Measurements from ENCODE around the gene ARHGEF4. TPM values are rescaled to one million over a fixed set of nuclear protein-coding genes. Genes with fewer than 3 reads are reported as not detected.

Gene ARHGEF4
- total and polyA plus RNA-seq, 2 donors (not counting 3 experiments of a cell fraction or from before 2014, with no cell fraction given) = not detected

DNA sequence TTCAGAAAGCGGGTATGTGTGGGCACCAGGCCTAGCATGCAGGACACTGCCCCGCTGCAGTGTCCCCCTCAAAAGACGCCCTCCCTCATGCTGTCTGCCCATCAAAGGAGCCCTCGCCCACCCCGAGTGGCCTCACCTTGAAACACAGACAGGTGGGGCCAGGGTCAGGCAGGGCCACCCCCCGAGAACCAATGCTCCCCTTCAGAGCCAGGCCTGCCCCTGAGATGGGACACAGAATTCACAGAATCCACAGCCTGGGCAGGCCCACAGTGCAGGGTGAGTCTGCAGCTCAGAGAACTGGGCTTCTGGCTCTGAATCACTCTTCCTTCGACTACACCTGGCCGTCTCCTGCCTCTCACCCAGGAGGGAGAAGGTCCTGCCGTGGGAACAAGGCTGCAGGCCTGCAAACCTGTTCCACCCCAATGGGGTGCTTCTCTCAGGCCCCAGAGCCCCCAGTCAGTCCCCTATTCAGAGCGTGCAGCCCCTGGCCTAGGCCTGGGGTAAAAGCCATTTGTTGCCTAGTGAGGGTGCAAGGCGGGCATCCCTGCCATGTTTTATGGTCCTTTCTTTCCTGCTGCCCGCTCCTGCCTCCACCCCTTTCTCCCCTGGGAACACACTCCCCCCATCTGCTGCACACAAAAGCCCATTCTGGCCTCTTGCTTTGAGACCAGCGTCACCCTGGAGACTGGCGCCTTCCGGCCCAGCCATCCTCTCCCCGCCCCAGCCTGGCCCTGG is 11.3 kb upstream of the ARHGEF4 start:
- Histone ChIP-seq H3K4me2 (ENCODE audit: insufficient read depth, low read length) (no peak overlapping the region), H3K79me2 (ENCODE audit: control insufficient read depth, insufficient read depth, low read length) (no peaks in the 10 kb centered on the region), H3K27me3 (ENCODE audit: control insufficient read depth in 2 of 2, insufficient read depth in 2 of 2, low read length in 2 of 2) (no peaks in the 10 kb centered on the region), H2AFZ (ENCODE audit: low read depth, low read length) (no peak overlapping the region), H3K9me3 (replicated peaks; ENCODE audit: control insufficient read depth, insufficient read depth, low read length) (no peaks in the 10 kb centered on the region), H4K20me1 (replicated peaks; ENCODE audit: control insufficient read depth, extremely low read depth, insufficient read depth, low read length) (no peaks in the 10 kb centered on the region), H3K4me3 (replicated peaks in 1 of 3; ENCODE audit: insufficient read depth in 1 of 3, low read depth in 1 of 3, low read length in 3 of 3) (no peak overlapping the region), H3K4me1 (ENCODE audit: control insufficient read depth, extremely low read depth, insufficient read depth, low read length) (no peaks in the 10 kb centered on the region), H3K9ac (replicated peaks; ENCODE audit: extremely low read depth, insufficient read depth, low read length) (no peak overlapping the region), H3K36me3 (ENCODE audit: control insufficient read depth in 2 of 2, extremely low read depth in 1 of 2, insufficient read depth in 2 of 2, low read length in 2 of 2) (no peaks in the 10 kb centered on the region), H3K27ac (ENCODE audit: insufficient read depth, low read depth, low read length) (no peak overlapping the region), H3K9me1 (replicated peaks; ENCODE audit: control insufficient read depth, extremely low read depth, insufficient read depth, low read length) (no peaks in the 10 kb centered on the region)
- DNase-seq (ENCODE audit: low read depth, low spot score) (no peak), FAIRE-seq (no peak)
- dilution Hi-C loops (cut with MboI; ENCODE audit: extremely low pct_ligation_motif_present, low sequenced_read_pairs) = no loop called here
- CTCF ChIA-PET = interaction anchor here (0.7 to 2.2 kb wide), 2 partner anchors 8 to 28 kb away, joined by 4 to 13 read pairs; no protein-coding TSS in a partner anchor
- POLR2A ChIA-PET = no interaction called here
- no TSS peak for BruUV-seq (replicated peaks)
- intact Hi-C loops (cut with micrococcal nuclease) = loop anchor here (2.0 kb wide), 1 partner anchor 27 kb away; no protein-coding TSS in a partner anchor
- TF ChIP-seq MAX (IDR thresholded peaks at IDR 0.05; ENCODE audit: insufficient read depth, insufficient read length) = no peak
- TF ChIP-seq GATA2 (IDR thresholded peaks at IDR 0.05; ENCODE audit: insufficient read depth, insufficient read length, low read depth, low read length) = no peak
- TF ChIP-seq POLR2A (IDR thresholded peaks at IDR 0.05; ENCODE audit: low read depth, low read length) = no peak
- TF ChIP-seq, protein P1, sequence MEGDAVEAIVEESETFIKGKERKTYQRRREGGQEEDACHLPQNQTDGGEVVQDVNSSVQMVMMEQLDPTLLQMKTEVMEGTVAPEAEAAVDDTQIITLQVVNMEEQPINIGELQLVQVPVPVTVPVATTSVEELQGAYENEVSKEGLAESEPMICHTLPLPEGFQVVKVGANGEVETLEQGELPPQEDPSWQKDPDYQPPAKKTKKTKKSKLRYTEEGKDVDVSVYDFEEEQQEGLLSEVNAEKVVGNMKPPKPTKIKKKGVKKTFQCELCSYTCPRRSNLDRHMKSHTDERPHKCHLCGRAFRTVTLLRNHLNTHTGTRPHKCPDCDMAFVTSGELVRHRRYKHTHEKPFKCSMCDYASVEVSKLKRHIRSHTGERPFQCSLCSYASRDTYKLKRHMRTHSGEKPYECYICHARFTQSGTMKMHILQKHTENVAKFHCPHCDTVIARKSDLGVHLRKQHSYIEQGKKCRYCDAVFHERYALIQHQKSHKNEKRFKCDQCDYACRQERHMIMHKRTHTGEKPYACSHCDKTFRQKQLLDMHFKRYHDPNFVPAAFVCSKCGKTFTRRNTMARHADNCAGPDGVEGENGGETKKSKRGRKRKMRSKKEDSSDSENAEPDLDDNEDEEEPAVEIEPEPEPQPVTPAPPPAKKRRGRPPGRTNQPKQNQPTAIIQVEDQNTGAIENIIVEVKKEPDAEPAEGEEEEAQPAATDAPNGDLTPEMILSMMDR (IDR thresholded peaks at IDR 0.05; ENCODE audit: extremely low read depth in 1 of 2, insufficient read depth in 1 of 2, low read depth in 1 of 2, low read length in 2 of 2) = no peak

GRCh38 chr2:130825966-130826253 is 10.8 kb upstream of the ARHGEF4 start:
- CTCF ChIA-PET = interaction anchor here (1.6 kb wide), 1 partner anchor 28 kb away, joined by 6 read pairs; no protein-coding TSS in a partner anchor
- no peaks in the 10 kb centered on the region for H3K9me1 ChIP-seq (replicated peaks; ENCODE audit: control insufficient read depth, extremely low read depth, insufficient read depth, low read length)
- H2AFZ ChIP-seq (ENCODE audit: low read depth, low read length) = no peak overlapping the region
- H3K27me3 ChIP-seq (ENCODE audit: control insufficient read depth in 2 of 2, insufficient read depth in 2 of 2, low read length in 2 of 2) = no peaks in the 10 kb centered on the region
- no peaks in the 10 kb centered on the region for H3K79me2 ChIP-seq (ENCODE audit: control insufficient read depth, insufficient read depth, low read length)
- no peak overlapping the region for H3K4me2 ChIP-seq (ENCODE audit: insufficient read depth, low read length)
- no peak overlapping the region for H3K4me3 ChIP-seq (replicated peaks in 1 of 3; ENCODE audit: insufficient read depth in 1 of 3, low read depth in 1 of 3, low read length in 3 of 3)
- TF ChIP-seq MAX (IDR thresholded peaks at IDR 0.05; ENCODE audit: insufficient read depth, insufficient read length) (no peak), POLR2A (IDR thresholded peaks at IDR 0.05; ENCODE audit: low read depth, low read length) (no peak), POLR2AphosphoS5 (IDR thresholded peaks at IDR 0.05; ENCODE audit: insufficient read depth, low read depth, low read length) (no peak), FOS (IDR thresholded peaks at IDR 0.05; ENCODE audit: borderline replicate concordance, insufficient read depth, low read length) (no peak), MYC (IDR thresholded peaks at IDR 0.05; ENCODE audit: low read depth, low read length) (no peak), GATA2 (IDR thresholded peaks at IDR 0.05; ENCODE audit: insufficient read depth, insufficient read length, low read depth, low read length) (no peak), EZH2 (IDR thresholded peaks at IDR 0.05; ENCODE audit: borderline replicate concordance, low read depth, low read length, severe bottlenecking) (no peak), JUN (IDR thresholded peaks at IDR 0.05; ENCODE audit: borderline replicate concordance, insufficient read depth, insufficient read length, low read depth) (no peak)
- TF ChIP-seq, protein P1 (IDR thresholded peaks at IDR 0.05; ENCODE audit: extremely low read depth in 1 of 2, insufficient read depth in 1 of 2, low read depth in 1 of 2, low read length in 2 of 2) = no peak
- POLR2A ChIA-PET = no interaction called here
- H3K4me1 ChIP-seq (ENCODE audit: control insufficient read depth, extremely low read depth, insufficient read depth, low read length) = no peaks in the 10 kb centered on the region
- H3K9ac ChIP-seq (replicated peaks; ENCODE audit: extremely low read depth, insufficient read depth, low read length) = no peak overlapping the region
- no peak overlapping the region for H3K27ac ChIP-seq (ENCODE audit: insufficient read depth, low read depth, low read length)
- no TSS peak for BruUV-seq (replicated peaks)
- dilution Hi-C loops (cut with MboI; ENCODE audit: extremely low pct_ligation_motif_present, low sequenced_read_pairs) = no loop called here
- FAIRE-seq (no peak), DNase-seq (ENCODE audit: low read depth, low spot score) (no peak)
- no peaks in the 10 kb centered on the region for H3K9me3 ChIP-seq (replicated peaks; ENCODE audit: control insufficient read depth, insufficient read depth, low read length)
- H3K36me3 ChIP-seq (ENCODE audit: control insufficient read depth in 2 of 2, extremely low read depth in 1 of 2, insufficient read depth in 2 of 2, low read length in 2 of 2) = no peaks in the 10 kb centered on the region
- no peaks in the 10 kb centered on the region for H4K20me1 ChIP-seq (replicated peaks; ENCODE audit: control insufficient read depth, extremely low read depth, insufficient read depth, low read length)
- intact Hi-C loops (cut with micrococcal nuclease) = loop anchor here (2.0 kb wide), 1 partner anchor 27 kb away; no protein-coding TSS in a partner anchor

Measured in endothelial cell of umbilical vein (primary cell).